NCI-H2227 (cell line): ENCODE measurements around the gene CTNND2.

Experiments used
- DNase-seq: peaks from one replicate; lab custom pipeline; 2025; ENCODE audit not compliant: unreplicated experiment; lab: John Stamatoyannopoulos, UW

The CTNND2 gene

GRCh38 chr5:11277323-11277722 lies 626.9 kb downstream of the CTNND2 start:
- no peak for DNase-seq

GRCh38 chr5:11273180-11273903 lies 630.9 kb downstream of the CTNND2 start:
- DNase-seq, result peak; percentile 53

GRCh38 chr5:11269515-11269914 lies 634.7 kb downstream of the CTNND2 start:
- no peak for DNase-seq

GRCh38 chr5:11268891-11269290 lies 635.4 kb downstream of the CTNND2 start:
- no peak for DNase-seq

- no peak for DNase-seq
These were observed 637.9 kb downstream of the CTNND2 start for GRCh38 chr5:11266331-11266730.

GRCh38 chr5:11261241-11261640 lies 643.0 kb downstream of the CTNND2 start:
- no peak for DNase-seq

- DNase-seq, result no peak
These were observed 646.2 kb downstream of the CTNND2 start for GRCh38 chr5:11258001-11258400.

GRCh38 chr5:11252523-11252922 lies 651.7 kb downstream of the CTNND2 start:
- DNase-seq, result no peak

- no peak for DNase-seq
These were observed 652.2 kb downstream of the CTNND2 start for GRCh38 chr5:11252075-11252474.

GRCh38 chr5:11251247-11251646 lies 653.0 kb downstream of the CTNND2 start:
- DNase-seq, result no peak

GRCh38 chr5:11248966-11249365 lies 655.3 kb downstream of the CTNND2 start:
- no peak for DNase-seq

- DNase-seq, result no peak
These were observed 657.0 kb downstream of the CTNND2 start for GRCh38 chr5:11247224-11247623.

GRCh38 chr5:11240293-11241190 lies 663.7 kb downstream of the CTNND2 start:
- no peak for DNase-seq

- DNase-seq, result no peak
These were observed 664.8 kb downstream of the CTNND2 start for GRCh38 chr5:11239261-11240015.

- DNase-seq, result no peak
These were observed 669.7 kb downstream of the CTNND2 start for GRCh38 chr5:11234501-11234911.

GRCh38 chr5:11230890-11231289 lies 673.4 kb downstream of the CTNND2 start:
- DNase-seq, result no peak

- DNase-seq, result no peak
These were observed 677.2 kb downstream of the CTNND2 start for GRCh38 chr5:11227064-11227463.

GRCh38 chr5:11224436-11225187 lies 679.6 kb downstream of the CTNND2 start:
- no peak for DNase-seq

- DNase-seq, result no peak
These were observed 682.1 kb downstream of the CTNND2 start for GRCh38 chr5:11222169-11222568.

- DNase-seq, result no peak
These were observed 689.2 kb downstream of the CTNND2 start for GRCh38 chr5:11214864-11215644.
